HepG2 (cell line): Measurements from ENCODE around the gene PPP1CA. TPM values are rescaled to one million over a fixed set of nuclear protein-coding genes. Genes with fewer than 3 reads are reported as not detected.
A peak's percentile ranks its signal among the peaks of the same experiment; 100 is the strongest.

ENCODE experiments used
- ATM ChIP-seq: fragments of 450-650 bp; IDR thresholded peaks from 2 replicates; pipeline ENCODE4 v1.7.1; 2017; ENCODE audit warnings: mild to moderate bottlenecking, borderline replicate concordance
- CHD2 ChIP-seq: IDR thresholded peaks from 2 replicates; pipeline ENCODE4 v1.6.1; 2011; ENCODE audit warnings: low read depth, low read length, improper control_type of control experiment
- CREM ChIP-seq, 2 experiments: sonication (generic) in 1 of 2; formaldehyde crosslinking in 1 of 2; IDR thresholded peaks; 2 replicates each; pipeline versions ENCODE4 v1.4.0 to v1.6.1; 2016 to 2020; ENCODE audit warnings: antibody characterized with exemption in 1 of 2, mild to moderate bottlenecking in 1 of 2, missing genetic modification reagents in 1 of 2
- FOXK1 ChIP-seq: sonication (generic); formaldehyde crosslinking; IDR thresholded peaks from 2 replicates; pipeline ENCODE4 v1.4.0; 2020; ENCODE audit warnings: low read depth, missing genetic modification reagents, borderline replicate concordance
- HES4 ChIP-seq: sonication (generic); formaldehyde crosslinking; IDR thresholded peaks from 2 replicates; pipeline ENCODE4 v1.9.0; 2021; ENCODE audit warnings: mild to moderate bottlenecking, missing genetic modification reagents, borderline replicate concordance
- MED13 ChIP-seq: sonication (generic); formaldehyde crosslinking; IDR thresholded peaks from 2 replicates; pipeline ENCODE4 v1.5.0; 2020; ENCODE audit warnings: missing genetic modification reagents
- MEF2D ChIP-seq: sonication (generic); formaldehyde crosslinking; IDR thresholded peaks from 2 replicates; pipeline ENCODE4 v1.5.1; 2020; ENCODE audit warnings: mild to moderate bottlenecking, missing genetic modification reagents
- NFE2L1 ChIP-seq: sonication (generic); formaldehyde crosslinking; IDR thresholded peaks from 2 replicates; pipeline ENCODE4 v1.4.0; 2020; ENCODE audit warnings: missing genetic modification reagents, mild to moderate bottlenecking, borderline replicate concordance
- NFKBIZ ChIP-seq: IDR thresholded peaks from 2 replicates; pipeline ENCODE4 v1.6.1; 2018; ENCODE audit warnings: missing genetic modification reagents, missing compliant biosample characterization
- PBX3 ChIP-seq: sonication (generic); formaldehyde crosslinking; IDR thresholded peaks from 2 replicates; pipeline ENCODE4 v1.8.1; 2023; ENCODE audit warnings: missing genetic modification reagents, inconsistent platforms, borderline replicate concordance
- SMAD3 ChIP-seq: sonication (generic); formaldehyde crosslinking; IDR thresholded peaks from 2 replicates; pipeline ENCODE4 v1.4.0; 2020; ENCODE audit warnings: missing genetic modification reagents
- TRIM24 ChIP-seq: sonication (generic); formaldehyde crosslinking; IDR thresholded peaks from 2 replicates; pipeline ENCODE4 v1.8.0; 2022; ENCODE audit warnings: mild to moderate bottlenecking, missing genetic modification reagents
- ZBTB38 ChIP-seq: sonication (generic); formaldehyde crosslinking; IDR thresholded peaks from 2 replicates; pipeline ENCODE4 v1.5.1; 2020; ENCODE audit warnings: mild to moderate bottlenecking, missing genetic modification reagents
- ZFP37 ChIP-seq: sonication (generic); formaldehyde crosslinking; IDR thresholded peaks from 2 replicates; pipeline ENCODE4 v1.4.0; 2020; ENCODE audit warnings: missing genetic modification reagents, borderline replicate concordance
- ZNF264 ChIP-seq: sonication (generic); formaldehyde crosslinking; IDR thresholded peaks from 2 replicates; pipeline ENCODE4 v1.4.0; 2020; ENCODE audit warnings: missing genetic modification reagents
- ZNF383 ChIP-seq: sonication (generic); formaldehyde crosslinking; IDR thresholded peaks from 2 replicates; pipeline ENCODE4 v1.4.0; 2020; ENCODE audit warnings: missing genetic modification reagents, mild to moderate bottlenecking, borderline replicate concordance
- ZNF543 ChIP-seq: sonication (generic); formaldehyde crosslinking; IDR thresholded peaks from 2 replicates; pipeline ENCODE4 v1.4.0; 2020; ENCODE audit warnings: mild to moderate bottlenecking, missing genetic modification reagents
- ZSCAN29 ChIP-seq: sonication (generic); formaldehyde crosslinking; conservative IDR thresholded peaks from 2 replicates; pipeline ENCODE4 v1.4.0; 2020; ENCODE audit warnings: mild to moderate bottlenecking, missing genetic modification reagents
- polyA plus RNA-seq, 8 experiments: library from polyadenylated mRNA; depleted of rRNA in 3 of 8; stranded (reverse) in 7 of 8; unstranded in 1 of 8; fragments of >200 nt; fragmentation: Illumina TruSeq in 4 of 8; extraction: Trizol in 4 of 8; gene quantifications; 2 replicates each; pipeline versions ENCODE4 v1.2.1 to v1.2.3, GENCODE V29; 2011 to 2016; ENCODE audit warnings: low read depth in 4 of 8, missing spikeins in 1 of 8, mixed read lengths in 1 of 8; ENCODE audit not compliant: insufficient read depth in 1 of 8
- total RNA-seq, 5 experiments: library from RNA; depleted of rRNA; stranded (reverse); fragments of >200 nt; fragmentation: Illumina TruSeq; extraction: Trizol; gene quantifications; 2 replicates each; pipeline ENCODE4 v1.2.3, GENCODE V29; 2016; ENCODE audit warnings: low read depth in 1 of 5
- TF ChIP-seq, protein P1 (sequence below): sonication (generic); formaldehyde crosslinking; IDR thresholded peaks from 2 replicates; pipeline ENCODE4 v1.4.0; 2020; ENCODE audit warnings: missing genetic modification reagents, mild to moderate bottlenecking, borderline replicate concordance
- TF ChIP-seq, protein P2 (sequence below): sonication (generic); formaldehyde crosslinking; IDR thresholded peaks from 2 replicates; pipeline ENCODE4 v1.4.0; 2020; ENCODE audit warnings: missing genetic modification reagents
- TF ChIP-seq, protein P3 (sequence below): sonication (generic); formaldehyde crosslinking; IDR thresholded peaks from 2 replicates; pipeline ENCODE4 v1.5.1; 2020; ENCODE audit warnings: missing genetic modification reagents, mild to moderate bottlenecking, borderline replicate concordance

The PPP1CA gene
- total and polyA plus RNA-seq, 2 of the 13 experiments (the other 11 are each of a cell fraction or from before 2014, with no cell fraction given): 149 to 170 TPM

- 0 out of 2 replicates have a peak, but pooled peaks have one; percentile 30 for TF ChIP-seq TRIM24 (CRISPR knock-in tag)
- no peak for TF ChIP-seq ZNF264 (CRISPR knock-in tag)
- peak; percentile 74; the same call in 1 of the 2 replicates for TF ChIP-seq ZNF543 (CRISPR knock-in tag)
- TF ChIP-seq ZFP37 (CRISPR knock-in tag): no peak
- TF ChIP-seq MED13 (CRISPR knock-in tag): no peak; the same call in 1 of the 2 replicates
- no peak for TF ChIP-seq CHD2
- TF ChIP-seq NFE2L1 (CRISPR knock-in tag): no peak
- TF ChIP-seq ZBTB38 (CRISPR knock-in tag): peak; percentile 79; the same call in 1 of the 2 replicates
- TF ChIP-seq, protein P1, sequence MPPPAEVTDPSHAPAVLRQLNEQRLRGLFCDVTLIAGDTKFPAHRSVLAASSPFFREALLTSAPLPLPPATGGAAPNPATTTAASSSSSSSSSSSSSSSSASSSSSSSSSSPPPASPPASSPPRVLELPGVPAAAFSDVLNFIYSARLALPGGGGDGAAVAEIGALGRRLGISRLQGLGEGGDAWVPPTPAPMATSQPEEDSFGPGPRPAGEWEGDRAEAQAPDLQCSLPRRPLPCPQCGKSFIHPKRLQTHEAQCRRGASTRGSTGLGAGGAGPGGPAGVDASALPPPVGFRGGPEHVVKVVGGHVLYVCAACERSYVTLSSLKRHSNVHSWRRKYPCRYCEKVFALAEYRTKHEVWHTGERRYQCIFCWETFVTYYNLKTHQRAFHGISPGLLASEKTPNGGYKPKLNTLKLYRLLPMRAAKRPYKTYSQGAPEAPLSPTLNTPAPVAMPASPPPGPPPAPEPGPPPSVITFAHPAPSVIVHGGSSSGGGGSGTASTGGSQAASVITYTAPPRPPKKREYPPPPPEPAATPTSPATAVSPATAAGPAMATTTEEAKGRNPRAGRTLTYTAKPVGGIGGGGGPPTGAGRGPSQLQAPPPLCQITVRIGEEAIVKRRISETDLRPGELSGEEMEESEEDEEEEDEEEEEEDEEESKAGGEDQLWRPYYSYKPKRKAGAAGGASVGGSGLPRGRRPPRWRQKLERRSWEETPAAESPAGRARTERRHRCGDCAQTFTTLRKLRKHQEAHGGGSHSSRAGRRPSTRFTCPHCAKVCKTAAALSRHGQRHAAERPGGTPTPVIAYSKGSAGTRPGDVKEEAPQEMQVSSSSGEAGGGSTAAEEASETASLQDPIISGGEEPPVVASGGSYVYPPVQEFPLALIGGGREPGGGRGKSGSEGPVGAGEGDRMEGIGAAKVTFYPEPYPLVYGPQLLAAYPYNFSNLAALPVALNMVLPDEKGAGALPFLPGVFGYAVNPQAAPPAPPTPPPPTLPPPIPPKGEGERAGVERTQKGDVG (CRISPR knock-in tag): no peak
- TF ChIP-seq MEF2D (CRISPR knock-in tag): no peak
- TF ChIP-seq HES4 (CRISPR knock-in tag): no peak
- no peak; the same call in 1 of the 2 replicates for TF ChIP-seq PBX3 (CRISPR knock-in tag)
- peak; percentile 74; the same call in 1 of the 2 replicates for TF ChIP-seq NFKBIZ
- TF ChIP-seq FOXK1 (CRISPR knock-in tag): peak; percentile 86; the same call in 1 of the 2 replicates
- TF ChIP-seq ATM: no peak
- no peak for TF ChIP-seq CREM (IDR thresholded peaks at IDR 0.05)
- TF ChIP-seq CREM (CRISPR knock-in tag; IDR thresholded peaks at IDR 0.05): no peak
- TF ChIP-seq ZSCAN29 (CRISPR knock-in tag): 0 out of 2 replicates have a peak, but pooled peaks have one; percentile 47
- TF ChIP-seq, protein P2, sequence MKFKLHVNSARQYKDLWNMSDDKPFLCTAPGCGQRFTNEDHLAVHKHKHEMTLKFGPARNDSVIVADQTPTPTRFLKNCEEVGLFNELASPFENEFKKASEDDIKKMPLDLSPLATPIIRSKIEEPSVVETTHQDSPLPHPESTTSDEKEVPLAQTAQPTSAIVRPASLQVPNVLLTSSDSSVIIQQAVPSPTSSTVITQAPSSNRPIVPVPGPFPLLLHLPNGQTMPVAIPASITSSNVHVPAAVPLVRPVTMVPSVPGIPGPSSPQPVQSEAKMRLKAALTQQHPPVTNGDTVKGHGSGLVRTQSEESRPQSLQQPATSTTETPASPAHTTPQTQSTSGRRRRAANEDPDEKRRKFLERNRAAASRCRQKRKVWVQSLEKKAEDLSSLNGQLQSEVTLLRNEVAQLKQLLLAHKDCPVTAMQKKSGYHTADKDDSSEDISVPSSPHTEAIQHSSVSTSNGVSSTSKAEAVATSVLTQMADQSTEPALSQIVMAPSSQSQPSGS (CRISPR knock-in tag): peak; percentile 76
- TF ChIP-seq ZNF383: no peak
- TF ChIP-seq, protein P3, sequence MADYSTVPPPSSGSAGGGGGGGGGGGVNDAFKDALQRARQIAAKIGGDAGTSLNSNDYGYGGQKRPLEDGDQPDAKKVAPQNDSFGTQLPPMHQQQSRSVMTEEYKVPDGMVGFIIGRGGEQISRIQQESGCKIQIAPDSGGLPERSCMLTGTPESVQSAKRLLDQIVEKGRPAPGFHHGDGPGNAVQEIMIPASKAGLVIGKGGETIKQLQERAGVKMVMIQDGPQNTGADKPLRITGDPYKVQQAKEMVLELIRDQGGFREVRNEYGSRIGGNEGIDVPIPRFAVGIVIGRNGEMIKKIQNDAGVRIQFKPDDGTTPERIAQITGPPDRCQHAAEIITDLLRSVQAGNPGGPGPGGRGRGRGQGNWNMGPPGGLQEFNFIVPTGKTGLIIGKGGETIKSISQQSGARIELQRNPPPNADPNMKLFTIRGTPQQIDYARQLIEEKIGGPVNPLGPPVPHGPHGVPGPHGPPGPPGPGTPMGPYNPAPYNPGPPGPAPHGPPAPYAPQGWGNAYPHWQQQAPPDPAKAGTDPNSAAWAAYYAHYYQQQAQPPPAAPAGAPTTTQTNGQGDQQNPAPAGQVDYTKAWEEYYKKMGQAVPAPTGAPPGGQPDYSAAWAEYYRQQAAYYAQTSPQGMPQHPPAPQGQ (CRISPR knock-in tag): no peak
- TF ChIP-seq SMAD3 (CRISPR knock-in tag): peak; percentile 18; the same call in 1 of the 2 replicates
These were observed 10.1 kb downstream of the PPP1CA start, which contains the start of gene RAD9A (continued) for GRCh38 chr11:67391304-67392182.
